SK-N-SH treated with all-trans-retinoic acid at 6 μM for 48 hours (cell line): ENCODE measurements around the gene TMEM131L.

ENCODE experiments used
- ARNTL ChIP-seq: fragments of 450-650 bp; formaldehyde crosslinking; IDR thresholded peaks from 2 replicates; pipeline ENCODE4 v1.5.0; 2020; ENCODE audit warnings: low read depth, mild to moderate bottlenecking, moderate library complexity, borderline replicate concordance
- BACH2 ChIP-seq: fragments of 250-450 bp; sonication (Bioruptor Pico); IDR thresholded peaks from 2 replicates; pipeline ENCODE4 v1.9.0; 2021; ENCODE audit warnings: mild to moderate bottlenecking, borderline replicate concordance
- RARB ChIP-seq: fragments of 250-450 bp; sonication (Bioruptor Pico); IDR thresholded peaks from 2 replicates; pipeline ENCODE4 v1.8.0; 2021; ENCODE audit warnings: mild to moderate bottlenecking, moderate library complexity
- TCF4 ChIP-seq: fragments of 250-450 bp; sonication (Bioruptor Pico); IDR thresholded peaks from 2 replicates; pipeline ENCODE4 v1.8.0; 2021; ENCODE audit warnings: mild to moderate bottlenecking, moderate library complexity, borderline replicate concordance
- TOX ChIP-seq: fragments of 250-450 bp; sonication (Bioruptor Pico); IDR thresholded peaks from 2 replicates; pipeline ENCODE4 v1.8.0; 2021; ENCODE audit warnings: mild to moderate bottlenecking, moderate library complexity, borderline replicate concordance
- ZNF565 ChIP-seq: fragments of 450-650 bp; formaldehyde crosslinking; conservative IDR thresholded peaks from 2 replicates; pipeline ENCODE4 v1.5.0; 2020; ENCODE audit warnings: low read depth, mild to moderate bottlenecking, moderate library complexity
- ZNF70 ChIP-seq: fragments of 450-650 bp; formaldehyde crosslinking; IDR thresholded peaks from 2 replicates; pipeline ENCODE4 v1.5.0; 2020; ENCODE audit warnings: mild to moderate bottlenecking, moderate library complexity
- TF ChIP-seq, protein P1 (sequence below): fragments of 250-450 bp; sonication (Bioruptor Pico); IDR thresholded peaks from 2 replicates; pipeline ENCODE4 v1.8.0; 2021; ENCODE audit warnings: low read depth, mild to moderate bottlenecking, moderate library complexity, borderline replicate concordance

DNA sequence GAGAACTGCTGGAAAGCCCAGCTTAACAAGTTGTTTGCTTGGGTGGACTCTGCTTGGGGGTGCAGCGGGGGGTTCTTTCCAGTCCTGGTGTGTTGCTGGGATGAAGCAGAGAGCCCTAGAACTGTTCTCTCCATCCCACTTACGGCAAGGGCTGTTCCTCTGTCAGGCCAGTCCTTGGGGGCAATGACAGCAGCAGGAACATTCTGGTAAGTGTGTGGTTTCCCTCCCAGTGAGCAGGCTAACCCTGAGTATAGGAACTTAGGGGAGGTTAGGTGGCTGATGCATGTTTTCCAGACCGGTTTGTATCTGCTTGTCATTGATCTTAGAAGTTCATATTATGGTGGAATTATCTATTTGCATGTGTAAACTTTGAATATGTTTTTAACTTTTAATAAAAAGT lies 171.0 kb downstream of the TMEM131L start:
- TF ChIP-seq RARB (CRISPR knock-in tag) (no peak), ARNTL (no peak), ZNF70 (CRISPR knock-in tag) (no peak), ZNF565 (CRISPR knock-in tag) (no peak), BACH2 (no peak), TCF4 (CRISPR knock-in tag) (no peak), TOX (CRISPR knock-in tag) (no peak)
- TF ChIP-seq, protein P1, sequence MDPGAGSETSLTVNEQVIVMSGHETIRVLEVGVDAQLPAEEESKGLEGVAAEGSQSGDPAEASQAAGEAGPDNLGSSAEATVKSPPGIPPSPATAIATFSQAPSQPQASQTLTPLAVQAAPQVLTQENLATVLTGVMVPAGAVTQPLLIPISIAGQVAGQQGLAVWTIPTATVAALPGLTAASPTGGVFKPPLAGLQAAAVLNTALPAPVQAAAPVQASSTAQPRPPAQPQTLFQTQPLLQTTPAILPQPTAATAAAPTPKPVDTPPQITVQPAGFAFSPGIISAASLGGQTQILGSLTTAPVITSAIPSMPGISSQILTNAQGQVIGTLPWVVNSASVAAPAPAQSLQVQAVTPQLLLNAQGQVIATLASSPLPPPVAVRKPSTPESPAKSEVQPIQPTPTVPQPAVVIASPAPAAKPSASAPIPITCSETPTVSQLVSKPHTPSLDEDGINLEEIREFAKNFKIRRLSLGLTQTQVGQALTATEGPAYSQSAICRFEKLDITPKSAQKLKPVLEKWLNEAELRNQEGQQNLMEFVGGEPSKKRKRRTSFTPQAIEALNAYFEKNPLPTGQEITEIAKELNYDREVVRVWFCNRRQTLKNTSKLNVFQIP, result no peak
